CD4-positive, alpha-beta T cell treated with Interferon alpha-2 for 1 hour (primary cell): ENCODE results near the gene USF3.

Source experiments
- DNase-seq, 2 donors: peaks; one replicate each; pipeline ENCODE4 v3.0.0-alpha.2; 2020 to 2022

USF3 gene

DNA sequence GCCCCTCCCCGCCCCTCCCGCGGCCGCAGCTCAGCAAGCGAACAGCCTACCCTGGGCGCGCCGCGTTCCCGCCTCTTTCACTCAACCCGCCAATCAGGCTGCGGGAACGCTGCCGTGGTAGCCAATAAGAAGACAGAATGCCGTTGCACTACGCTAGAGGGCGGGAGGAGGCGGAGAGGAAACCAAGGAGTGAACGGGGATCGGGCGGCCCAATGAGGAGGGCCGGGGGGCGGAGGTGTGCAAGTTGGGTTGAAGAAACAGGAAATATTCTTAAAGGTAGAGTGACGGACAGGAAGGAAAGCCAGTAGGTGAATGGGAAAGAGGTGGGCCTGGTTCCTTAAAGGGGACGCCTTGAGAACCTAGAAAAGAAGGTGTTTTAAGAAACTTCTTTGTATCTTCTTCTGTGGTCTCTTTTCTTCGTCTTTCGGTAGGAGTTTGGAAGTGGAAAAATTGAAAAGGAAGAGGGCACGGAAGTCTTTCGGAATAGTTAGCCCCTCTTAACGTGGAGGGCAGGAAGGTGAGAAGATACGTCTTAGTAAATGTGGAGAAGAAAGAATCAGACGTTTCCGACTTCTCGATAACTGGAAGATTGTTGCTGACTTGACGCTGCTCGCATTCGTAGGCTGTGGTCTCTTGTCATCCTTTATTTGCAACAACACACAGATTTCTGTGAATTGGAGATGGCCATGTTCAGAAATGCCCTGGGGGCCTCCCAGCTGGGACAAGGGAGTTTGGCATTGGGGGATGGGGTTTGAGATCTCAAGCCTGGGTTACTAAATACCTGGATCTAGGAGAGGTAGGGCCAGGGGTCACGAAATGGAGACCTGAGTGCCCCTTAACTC lies 437 bp upstream of the USF3 start:
- DNase-seq = peak; percentile 99

DNA sequence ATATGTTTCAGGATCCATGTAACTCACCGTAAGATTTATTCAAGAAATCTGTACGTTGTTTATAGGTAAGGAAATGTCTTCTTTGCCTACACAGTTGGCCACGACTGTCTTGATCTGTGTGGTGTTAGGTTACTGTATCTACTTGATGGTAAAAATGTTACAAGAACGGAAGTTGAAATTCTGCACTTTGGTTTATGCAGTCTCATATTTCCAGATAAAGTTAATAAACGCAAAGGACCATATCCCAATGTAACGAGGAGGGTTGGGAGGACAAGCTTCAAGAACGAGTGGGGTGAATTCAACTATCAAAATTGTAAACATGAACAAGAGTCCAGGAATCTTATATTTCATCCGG lies 1.0 kb downstream of the USF3 start:
- DNase-seq = no peak

DNA sequence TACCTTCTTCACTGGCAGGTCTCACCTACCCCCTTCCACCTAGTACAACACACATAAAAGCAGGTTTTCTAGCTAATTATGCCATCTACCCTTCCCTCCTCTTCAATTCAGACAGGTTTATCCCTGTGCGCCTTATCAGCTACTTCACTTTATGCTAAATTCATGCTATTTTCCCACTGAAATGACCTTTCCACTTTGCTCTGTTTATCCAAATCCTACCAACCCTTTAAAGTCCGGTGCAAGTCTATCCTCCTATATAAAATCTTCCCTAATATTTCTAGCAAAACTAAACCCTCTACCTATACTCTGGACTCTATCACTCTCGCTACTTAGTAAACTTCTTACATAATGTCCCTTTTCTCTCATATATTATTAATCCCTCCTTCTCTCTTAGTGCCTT lies 6.0 kb downstream of the USF3 start:
- no peak for DNase-seq

DNA sequence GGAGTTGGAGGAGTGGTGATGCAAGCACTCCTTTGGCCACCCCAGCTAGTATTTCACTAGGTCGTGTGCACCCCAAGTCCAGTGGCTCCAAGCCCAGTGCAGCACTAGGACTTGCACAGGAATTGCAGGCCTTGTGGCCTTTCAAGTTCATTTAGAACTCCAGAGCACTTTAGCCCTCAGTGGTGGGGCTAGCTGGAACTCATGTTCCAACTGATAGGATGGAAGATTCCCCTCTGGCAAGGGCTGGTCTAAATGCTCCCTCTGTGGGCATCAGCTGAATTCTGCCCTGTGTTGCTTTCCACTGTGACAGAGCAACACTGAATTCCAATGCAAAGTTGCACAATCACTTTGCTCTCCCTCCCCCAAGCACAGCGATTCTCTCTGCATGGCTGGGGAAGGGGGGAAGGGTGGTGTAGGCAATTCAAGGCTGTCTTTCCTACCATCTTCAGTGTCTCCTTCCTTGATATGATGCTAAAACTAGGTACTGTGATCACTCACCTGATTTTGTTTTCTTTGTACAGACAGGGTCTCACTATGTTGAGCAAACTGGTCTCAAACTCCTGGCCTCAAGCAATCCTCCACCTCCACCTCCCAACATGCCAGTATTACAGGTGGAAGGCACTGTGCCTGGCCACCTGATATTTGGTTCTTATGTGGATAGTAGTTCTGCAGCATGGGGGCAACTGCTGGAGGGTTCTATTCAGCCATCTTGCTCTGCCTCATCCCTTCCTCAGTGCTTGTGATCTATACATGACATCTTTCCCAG lies 10.3 kb downstream of the USF3 start:
- DNase-seq = no peak

DNA sequence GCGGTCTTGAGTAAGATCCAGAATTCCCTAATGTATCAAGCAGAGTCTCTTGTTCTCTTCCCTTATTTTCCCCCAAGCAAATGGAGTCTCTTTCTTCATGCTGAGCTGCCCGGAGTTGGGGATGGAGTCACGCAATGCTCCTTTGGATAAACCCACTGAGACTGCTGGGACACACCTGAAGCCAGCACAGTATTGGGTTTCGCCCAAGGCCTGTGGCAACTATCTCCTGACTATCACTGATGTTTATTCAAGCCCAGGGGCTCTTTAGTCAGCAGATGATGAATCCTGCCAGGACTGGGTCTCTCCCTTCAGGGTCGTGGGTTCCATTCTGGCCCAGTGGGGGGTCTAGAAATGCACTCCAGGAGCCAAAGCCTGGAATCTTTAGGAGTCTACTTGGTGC lies 11.3 kb downstream of the USF3 start:
- no peak for DNase-seq

DNA sequence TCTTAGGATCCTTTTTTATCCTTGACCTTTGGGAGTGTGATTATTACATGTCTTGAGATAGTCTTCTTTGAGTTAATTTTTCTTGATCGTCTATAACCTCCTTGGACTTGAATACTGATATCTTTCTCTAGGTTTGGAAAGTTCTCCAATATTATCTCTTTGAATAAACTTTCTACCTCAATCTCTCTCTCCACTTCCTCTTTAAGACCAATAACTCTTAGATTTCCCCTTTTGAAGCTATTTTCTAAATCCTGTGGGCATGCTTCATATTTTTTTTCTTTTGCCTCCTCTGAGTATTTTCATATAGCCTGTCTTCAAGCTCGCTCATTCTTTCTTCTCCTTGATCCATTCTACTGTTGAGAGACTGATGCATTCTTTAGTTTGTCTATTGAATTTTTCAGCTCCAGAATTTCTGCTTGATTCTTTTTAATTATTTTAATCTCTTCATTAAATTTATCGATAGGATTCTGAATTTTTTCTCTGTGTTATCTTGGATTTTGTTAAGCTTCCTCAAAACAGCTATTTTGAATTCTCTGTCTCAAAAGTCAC lies 12.1 kb downstream of the USF3 start:
- no peak for DNase-seq

DNA sequence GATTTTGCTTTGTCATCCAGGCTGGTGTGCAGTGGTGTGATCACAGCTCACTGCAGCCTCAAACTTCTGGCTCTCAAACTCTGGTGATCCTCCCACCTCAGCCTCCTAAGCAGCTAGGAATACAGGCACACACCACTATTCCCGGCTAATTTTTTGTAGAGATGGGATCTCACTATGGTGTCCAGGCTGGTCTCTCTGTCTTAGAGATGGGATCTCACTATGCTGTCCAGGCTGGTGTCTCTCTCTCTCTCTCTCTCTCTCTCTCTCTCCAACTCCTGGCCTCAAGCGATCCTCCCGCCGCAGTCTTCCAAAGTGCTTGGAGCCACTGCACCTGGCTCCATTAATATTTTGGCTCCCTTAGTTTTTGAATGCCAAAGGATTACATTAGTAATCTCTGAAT lies 17.7 kb downstream of the USF3 start:
- no peak for DNase-seq

DNA sequence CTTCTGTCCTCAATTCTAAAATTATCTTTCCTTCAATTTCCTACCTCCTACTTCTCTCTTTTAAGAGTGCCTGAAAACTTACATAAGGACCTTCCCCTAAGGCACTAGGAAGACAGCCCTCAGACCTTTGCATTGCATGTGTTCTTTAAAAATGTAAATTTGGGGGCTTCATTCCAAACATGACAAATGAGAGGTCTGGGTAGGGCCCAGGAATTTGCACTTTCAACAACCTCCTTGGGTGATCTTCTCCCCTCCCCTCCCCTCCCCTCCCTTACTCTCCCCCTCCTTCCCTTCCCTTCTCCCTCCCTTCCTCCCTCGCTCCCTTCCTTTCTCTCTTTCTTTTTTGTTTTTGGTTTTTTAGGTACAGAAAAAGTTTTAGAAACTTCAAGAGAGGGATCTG lies 18.7 kb downstream of the USF3 start:
- DNase-seq = no peak

DNA sequence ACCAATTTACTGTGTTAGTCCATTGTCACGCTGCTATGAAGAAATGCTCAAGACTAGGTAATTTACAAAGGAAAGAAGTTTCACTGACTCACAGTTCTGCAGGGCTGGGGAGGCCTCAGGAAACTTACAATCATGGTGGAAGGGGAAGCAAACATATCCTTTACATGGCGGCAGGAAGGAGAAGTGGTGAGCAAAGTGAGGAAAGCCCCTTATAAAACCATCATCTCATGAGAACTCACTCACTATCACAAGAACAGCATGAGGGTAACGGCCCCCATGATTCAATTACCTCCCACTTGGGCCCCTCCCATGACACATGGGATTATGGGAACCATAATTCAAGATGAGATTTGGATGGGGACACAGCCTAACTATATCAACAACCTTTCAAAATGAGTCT lies 20.2 kb downstream of the USF3 start:
- no peak for DNase-seq

DNA sequence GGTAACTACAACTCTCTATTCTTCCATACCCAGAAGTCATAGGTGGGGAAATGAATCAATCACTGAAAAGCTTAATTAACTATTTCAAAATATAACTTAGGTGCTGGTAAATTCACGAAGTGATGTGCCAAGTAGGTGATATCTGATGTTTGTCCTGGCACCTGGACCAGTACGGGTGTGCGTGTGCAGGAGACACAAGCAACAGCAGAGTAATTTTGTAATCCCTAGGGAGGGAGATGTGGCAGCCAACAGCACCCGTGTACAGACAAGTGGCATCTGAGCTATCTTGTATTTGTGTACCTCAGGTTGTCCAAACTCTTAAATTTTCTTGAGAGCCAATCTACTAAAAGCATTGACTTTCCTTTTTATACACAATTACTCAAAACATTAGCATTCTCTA lies 22.8 kb downstream of the USF3 start:
- no peak for DNase-seq

DNA sequence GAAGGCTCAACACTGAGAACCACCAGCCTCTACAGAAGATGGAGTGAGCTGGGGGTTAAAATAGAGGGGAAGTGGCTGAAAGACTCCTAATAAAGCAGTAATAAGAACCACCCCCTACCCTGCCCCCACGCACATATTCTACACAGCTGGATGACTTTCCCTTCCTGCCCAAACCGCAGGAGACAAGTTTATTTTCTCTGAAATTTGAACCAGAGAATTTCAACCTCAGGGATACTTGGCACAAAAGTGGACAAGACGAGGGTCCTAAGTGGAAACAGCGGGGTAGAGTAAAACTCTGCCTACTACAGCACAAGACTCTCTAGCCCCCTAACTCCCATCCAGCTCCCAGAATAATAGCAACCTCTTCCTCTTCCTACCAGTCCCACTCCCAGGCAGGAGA lies 28.4 kb downstream of the USF3 start:
- DNase-seq = no peak

DNA sequence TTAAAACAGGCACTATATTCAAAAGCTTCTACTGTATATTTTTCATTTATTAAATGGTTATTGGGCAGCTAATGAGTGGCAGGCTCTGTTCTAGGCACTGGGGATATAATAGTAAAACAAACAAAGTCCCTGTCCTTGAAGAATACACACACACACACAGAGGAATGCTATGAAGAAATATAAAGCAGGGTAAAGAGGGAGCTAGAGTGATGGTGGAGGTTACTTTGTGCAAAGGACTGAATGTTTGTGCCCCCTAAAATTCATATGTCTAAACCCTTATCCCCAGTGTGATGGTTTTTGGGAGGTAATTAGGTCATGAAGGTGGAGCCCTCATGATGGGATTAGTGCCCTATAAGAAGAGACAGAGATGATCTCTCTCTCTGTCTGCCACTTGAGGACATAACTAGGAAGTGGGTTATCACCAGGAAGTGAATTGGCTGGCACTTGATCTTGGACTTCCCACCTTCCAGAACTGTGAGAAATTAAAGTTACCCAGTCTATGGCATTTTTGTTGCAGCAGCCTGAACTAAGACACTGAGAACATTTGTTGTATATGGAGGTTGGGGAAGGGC lies 31.8 kb downstream of the USF3 start:
- DNase-seq = no peak

DNA sequence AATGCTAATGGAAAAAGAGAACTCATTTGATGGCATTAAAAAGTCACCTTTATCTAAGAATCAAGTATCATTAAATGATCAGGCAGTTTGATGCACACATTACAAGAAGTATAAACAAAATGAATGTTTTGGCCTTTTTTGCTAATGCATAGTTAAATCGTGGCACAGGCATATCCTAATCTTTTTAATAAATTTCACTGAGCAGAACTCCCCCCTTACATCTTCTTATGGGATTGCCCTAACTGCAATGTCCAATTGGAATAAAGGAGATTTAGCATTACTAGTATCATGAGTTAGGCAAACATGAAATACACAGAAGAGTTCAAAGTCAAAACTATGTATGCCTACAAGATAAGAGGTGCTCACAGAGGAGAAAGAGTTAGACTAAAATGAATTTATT lies 32.7 kb downstream of the USF3 start:
- DNase-seq = no peak

DNA sequence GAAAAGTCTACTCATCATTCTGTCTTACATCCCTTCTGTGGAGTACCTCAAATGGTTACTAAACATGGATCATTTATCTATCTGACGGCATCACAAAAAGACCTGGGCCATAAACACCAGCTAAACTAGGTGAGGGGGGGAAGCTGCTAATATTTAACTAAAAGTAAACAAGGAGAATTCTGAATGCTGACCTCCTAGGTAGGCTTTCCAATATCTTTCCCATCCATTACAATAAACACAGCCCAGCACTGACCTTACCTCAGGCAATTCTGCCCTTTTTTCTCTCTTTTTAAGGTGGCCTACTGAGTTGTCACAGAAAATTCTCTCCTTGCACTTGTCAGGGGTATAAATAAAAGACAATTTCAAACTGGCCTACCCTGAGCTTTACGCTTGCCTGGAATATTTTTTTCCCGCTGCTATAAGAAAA lies 33.1 kb downstream of the USF3 start:
- DNase-seq = no peak

DNA sequence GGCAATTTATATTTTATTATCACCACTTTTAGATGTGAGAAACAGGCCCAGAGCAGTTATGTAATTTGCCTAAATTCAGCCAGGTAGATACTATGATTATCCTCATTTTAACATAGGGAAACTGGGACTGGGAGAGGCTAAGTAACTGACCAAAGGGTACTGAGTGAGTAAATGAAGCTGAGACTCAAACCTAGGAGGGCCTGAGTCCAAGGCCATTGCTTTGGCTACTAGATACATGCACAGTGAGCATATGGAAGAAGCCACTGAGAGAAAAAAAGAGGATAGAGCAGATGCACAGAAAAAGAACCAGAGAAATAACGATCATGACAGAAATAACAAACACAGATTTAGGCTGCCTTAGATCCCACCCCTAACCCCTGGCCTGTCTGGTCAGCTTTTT lies 33.6 kb downstream of the USF3 start:
- DNase-seq = no peak

DNA sequence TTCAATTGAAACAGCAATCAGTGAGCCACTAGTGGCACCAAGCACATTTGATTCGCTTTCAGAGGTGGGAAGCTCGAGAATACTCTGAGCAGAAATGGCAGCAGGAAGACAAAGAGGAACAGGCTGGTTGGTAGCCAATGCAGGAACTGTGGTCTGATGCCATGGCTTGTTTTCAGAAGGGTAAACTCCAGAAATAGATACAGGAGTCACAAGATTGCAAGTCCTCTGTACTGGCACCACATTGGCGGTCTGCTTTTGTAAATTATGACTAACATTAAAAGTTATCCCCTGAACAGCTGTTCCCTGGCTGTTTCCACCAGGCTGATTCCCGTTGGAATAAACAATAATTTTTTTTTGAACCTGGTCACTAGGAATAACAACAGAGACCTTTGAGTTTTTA lies 35.5 kb downstream of the USF3 start:
- DNase-seq = peak in 1 of 2 donors; percentile 7

DNA sequence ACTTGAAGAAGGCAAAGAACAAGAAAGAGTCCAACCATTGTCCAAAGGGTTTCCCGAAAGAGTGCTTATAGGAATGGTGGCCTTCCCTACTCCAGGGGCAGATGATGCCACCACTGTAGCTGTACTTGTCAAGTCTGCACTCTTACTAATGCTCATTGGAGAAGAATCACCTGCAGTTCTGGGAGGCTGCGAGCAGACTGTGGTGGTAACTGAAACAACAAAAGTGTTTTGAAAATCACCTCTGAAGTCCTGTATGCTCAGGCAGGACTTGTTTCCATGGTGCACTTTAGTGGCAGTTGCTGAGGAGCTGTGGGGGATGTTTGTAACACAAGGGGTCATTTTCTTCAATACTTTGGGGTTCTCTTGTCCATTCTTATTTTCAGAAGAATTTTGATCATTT lies 36.0 kb downstream of the USF3 start:
- no peak for DNase-seq

DNA sequence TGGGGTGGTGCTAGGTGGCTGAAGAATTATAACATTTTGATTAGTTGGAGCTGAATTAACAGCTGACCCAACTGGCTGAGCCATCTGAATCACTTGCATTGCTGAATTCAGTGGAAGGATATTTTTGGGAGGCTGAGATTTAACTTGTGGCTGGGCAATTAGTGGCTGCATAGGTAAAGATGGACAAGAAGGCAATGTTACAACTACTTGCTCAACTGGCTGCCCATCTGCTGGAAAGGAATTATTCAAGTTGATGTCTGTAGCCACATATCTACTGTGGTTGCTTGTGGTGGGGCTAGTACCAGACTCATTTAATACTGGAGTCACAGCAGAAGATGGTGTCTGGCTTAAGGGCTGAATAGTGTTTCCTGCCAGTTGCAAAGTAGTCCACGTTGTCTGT lies 36.4 kb downstream of the USF3 start:
- DNase-seq = no peak

DNA sequence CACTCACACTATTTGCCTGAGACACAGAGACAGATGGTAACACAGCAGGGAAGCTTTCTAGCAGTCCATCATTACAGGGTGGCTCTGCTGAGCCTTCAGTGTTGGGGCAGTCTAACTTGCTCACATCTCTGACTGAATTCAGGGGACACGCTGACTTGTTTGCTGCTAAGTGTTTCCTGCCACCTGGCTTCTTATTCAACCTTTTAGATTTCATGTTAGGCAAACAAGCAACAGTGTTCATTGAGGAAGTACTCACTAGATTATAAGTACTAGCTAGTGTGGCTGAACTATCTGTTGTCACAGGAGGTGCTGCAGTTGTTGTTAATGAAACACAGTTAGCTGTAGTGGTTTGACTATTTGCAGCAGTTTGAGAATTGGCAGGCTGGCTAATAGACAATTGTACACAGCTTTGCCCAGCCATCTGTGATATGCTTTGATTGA lies 37.3 kb downstream of the USF3 start:
- DNase-seq = no peak

DNA sequence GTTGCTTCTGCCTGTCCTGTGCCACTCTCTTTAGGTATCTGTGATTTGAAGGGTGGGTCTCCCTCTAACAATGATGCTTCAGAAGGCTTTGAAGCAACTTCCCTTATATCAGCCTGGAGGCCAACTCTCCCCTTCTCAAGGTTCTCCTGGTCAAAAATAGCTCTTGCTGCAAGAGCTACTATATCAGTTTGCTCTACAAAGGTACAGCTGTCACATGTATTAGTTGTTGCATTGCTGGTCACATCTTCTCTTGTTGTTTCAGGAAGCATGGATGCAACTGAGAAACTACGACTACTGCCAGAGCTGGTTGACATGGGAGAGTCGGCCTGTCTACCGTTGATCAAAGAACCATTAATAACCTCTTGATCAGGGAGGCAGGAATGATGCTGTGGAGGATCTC lies 38.3 kb downstream of the USF3 start:
- DNase-seq = no peak

DNA sequence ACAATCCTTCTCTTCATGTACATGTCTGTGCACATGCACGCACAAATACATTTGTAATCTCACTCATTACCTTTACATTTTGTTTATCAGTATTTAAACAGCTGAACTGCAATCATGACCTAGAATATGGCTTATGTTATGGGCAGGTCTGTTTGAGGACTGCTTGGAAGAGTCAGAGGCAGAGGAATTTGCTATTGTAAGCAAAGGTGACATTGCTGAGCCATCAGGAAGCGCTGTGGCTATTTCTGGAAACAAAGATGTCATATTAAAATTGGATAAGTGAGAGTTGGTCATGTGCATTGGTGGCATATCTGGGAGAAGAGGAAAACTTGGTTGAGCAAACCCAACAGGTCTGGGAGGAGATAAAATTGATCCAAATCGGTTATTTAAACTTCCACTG lies 41.6 kb downstream of the USF3 start:
- DNase-seq = no peak

DNA sequence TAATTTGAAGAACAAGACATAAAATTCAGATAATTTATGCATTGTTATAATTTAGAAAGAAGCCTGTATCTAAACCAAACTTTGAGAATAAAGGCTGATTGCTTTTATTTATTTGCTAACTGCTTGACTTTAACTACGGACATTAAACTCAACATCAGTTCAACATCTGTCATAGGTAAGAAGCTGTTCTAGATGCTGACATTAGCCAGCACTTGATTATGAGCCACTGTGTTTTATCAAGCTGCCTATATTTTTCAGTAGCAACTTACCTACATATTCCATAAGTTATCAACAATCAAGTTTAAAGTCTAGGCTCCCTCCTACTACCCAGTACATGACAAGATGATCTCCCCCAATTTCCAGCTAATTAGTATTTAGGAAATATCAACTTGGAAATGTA lies 42.1 kb downstream of the USF3 start:
- DNase-seq = no peak

DNA sequence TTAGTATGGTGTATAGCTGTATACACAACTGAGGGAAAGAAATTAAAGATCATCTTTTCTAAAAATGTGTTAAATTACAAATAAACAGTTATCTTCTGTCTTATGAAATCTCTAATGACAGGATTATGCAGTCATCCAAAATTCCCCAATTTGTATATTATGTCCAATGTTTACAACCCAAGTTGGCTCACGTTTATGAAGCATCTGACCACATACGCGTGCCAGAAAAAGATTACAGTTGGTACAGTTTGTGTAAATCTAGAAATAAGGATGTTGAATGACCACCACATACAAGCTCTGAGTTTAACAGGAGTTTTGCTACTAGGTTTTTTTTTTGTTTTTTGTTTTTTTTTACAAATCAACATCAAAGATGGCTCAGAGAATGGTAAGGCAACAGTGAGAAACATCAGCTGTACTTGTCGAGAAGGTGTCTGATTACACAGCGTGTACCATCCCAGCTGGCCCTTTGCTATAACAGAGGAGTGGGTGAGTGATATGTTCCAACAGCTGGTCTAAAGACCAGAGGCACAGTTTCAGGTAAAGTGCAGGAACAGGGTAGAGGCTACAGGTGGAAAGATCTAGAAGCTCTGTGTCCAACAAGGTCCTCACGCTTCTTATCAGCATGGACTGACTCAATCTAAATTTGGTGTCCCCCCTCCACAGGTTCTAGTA lies 47.1 kb downstream of the USF3 start:
- DNase-seq = no peak
